ENCODE measurements around the gene SYNE1. TPM values are rescaled to one million over a fixed set of nuclear protein-coding genes. Genes with fewer than 3 reads are reported as not detected.

The SYNE1 gene
- total and polyA plus RNA-seq, 10 of the 15 experiments (the other 5 are each of a cell fraction or from before 2014, with no cell fraction given) = 2.3 to 28.7 (median 14.1) TPM

GRCh38 chr6:152404086-152404857 is 232.9 kb downstream of the SYNE1 start:
- CTCF ChIA-PET = no interaction called here
- in situ Hi-C loops (cut with MboI) (no loop called here), intact Hi-C loops (cut with micrococcal nuclease; ENCODE audit: unreplicated experiment) (no loop called here)
- SMC1A ChIA-PET (ENCODE audit: uncharacterized antibody, unreplicated experiment) = interaction anchor here (0.7 kb wide), 1 partner anchor 66 kb away, joined by 3 read pairs; no protein-coding TSS in a partner anchor
- H3K27me3 ChIP-seq (replicated peaks in 1 of 2; ENCODE audit: control insufficient read depth in 2 of 2, insufficient read depth in 2 of 2, low read length in 1 of 2) = no peaks in the 10 kb centered on the region
- BruUV-seq (replicated peaks) = no TSS peak
- H3K9me3 ChIP-seq (replicated peaks; ENCODE audit: control insufficient read depth, insufficient read depth, low read length) = no peaks in the 10 kb centered on the region
- peak; percentile 68 for ATAC-seq
- POLR2A ChIA-PET = no interaction called here
- TF ChIP-seq TAF1 (IDR thresholded peaks at IDR 0.05; ENCODE audit: borderline replicate concordance, low read depth, low read length) = no peak
- no peak for TF ChIP-seq NR2C2 (IDR thresholded peaks at IDR 0.05; ENCODE audit: borderline replicate concordance, control insufficient read depth, insufficient read length, low read depth)
- no peak for TF ChIP-seq SMAD1 (IDR thresholded peaks at IDR 0.05; ENCODE audit: low read depth, partially characterized antibody)
- no peak for TF ChIP-seq NFIC (IDR thresholded peaks at IDR 0.05; ENCODE audit: low read depth, low read length)
- no peak for TF ChIP-seq BCLAF1 (IDR thresholded peaks at IDR 0.05)
- TF ChIP-seq NFYB (IDR thresholded peaks at IDR 0.05; ENCODE audit: insufficient read depth, low read depth, low read length) = no peak
- TF ChIP-seq EZH2 (IDR thresholded peaks at IDR 0.05; ENCODE audit: borderline replicate concordance, control insufficient read depth, low read depth, low read length) = no peak
- TF ChIP-seq SREBF1 (IDR thresholded peaks at IDR 0.05; ENCODE audit: low read length) = no peak
- TF ChIP-seq USF2 (IDR thresholded peaks at IDR 0.05; ENCODE audit: borderline replicate concordance, low read depth, low read length) = no peak
- TF ChIP-seq, protein P1, sequence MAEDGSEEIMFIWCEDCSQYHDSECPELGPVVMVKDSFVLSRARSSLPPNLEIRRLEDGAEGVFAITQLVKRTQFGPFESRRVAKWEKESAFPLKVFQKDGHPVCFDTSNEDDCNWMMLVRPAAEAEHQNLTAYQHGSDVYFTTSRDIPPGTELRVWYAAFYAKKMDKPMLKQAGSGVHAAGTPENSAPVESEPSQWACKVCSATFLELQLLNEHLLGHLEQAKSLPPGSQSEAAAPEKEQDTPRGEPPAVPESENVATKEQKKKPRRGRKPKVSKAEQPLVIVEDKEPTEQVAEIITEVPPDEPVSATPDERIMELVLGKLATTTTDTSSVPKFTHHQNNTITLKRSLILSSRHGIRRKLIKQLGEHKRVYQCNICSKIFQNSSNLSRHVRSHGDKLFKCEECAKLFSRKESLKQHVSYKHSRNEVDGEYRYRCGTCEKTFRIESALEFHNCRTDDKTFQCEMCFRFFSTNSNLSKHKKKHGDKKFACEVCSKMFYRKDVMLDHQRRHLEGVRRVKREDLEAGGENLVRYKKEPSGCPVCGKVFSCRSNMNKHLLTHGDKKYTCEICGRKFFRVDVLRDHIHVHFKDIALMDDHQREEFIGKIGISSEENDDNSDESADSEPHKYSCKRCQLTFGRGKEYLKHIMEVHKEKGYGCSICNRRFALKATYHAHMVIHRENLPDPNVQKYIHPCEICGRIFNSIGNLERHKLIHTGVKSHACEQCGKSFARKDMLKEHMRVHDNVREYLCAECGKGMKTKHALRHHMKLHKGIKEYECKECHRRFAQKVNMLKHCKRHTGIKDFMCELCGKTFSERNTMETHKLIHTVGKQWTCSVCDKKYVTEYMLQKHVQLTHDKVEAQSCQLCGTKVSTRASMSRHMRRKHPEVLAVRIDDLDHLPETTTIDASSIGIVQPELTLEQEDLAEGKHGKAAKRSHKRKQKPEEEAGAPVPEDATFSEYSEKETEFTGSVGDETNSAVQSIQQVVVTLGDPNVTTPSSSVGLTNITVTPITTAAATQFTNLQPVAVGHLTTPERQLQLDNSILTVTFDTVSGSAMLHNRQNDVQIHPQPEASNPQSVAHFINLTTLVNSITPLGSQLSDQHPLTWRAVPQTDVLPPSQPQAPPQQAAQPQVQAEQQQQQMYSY (CRISPR knock-in tag; IDR thresholded peaks at IDR 0.05) = no peak
- TF ChIP-seq SUZ12 (IDR thresholded peaks at IDR 0.05; ENCODE audit: unreplicated experiment) = no peak
- no peak for TF ChIP-seq KLF5 (IDR thresholded peaks at IDR 0.05; ENCODE audit: partially characterized antibody)
- no peak for TF ChIP-seq STAT1 (conservative IDR thresholded peaks at IDR 0.05)
- WGBS (ENCODE audit: insufficient coverage, insufficient replicate concordance, low lambda C conversion rate, missing lambda C conversion rate) = 13% methylated on average over 6 of the region's 6 CpGs
- H2AFZ ChIP-seq (ENCODE audit: control insufficient read depth, low read depth, low read length) = no peak overlapping the region
- H3K4me1 ChIP-seq (ENCODE audit: control insufficient read depth, insufficient read depth, low read length) = no peaks in the 10 kb centered on the region
- no peak overlapping the region for H3K4me2 ChIP-seq (ENCODE audit: control insufficient read depth, insufficient read depth)
- no peak overlapping the region for H3K9ac ChIP-seq (ENCODE audit: control insufficient read depth, insufficient read depth, low read length)
- H3K79me2 ChIP-seq (ENCODE audit: control insufficient read depth, insufficient read depth, low read length) = no peaks in the 10 kb centered on the region
- H4K20me1 ChIP-seq (ENCODE audit: control insufficient read depth, insufficient read depth) = no peaks in the 10 kb centered on the region
- DNase-seq (ENCODE audit: low read depth, low spot score) = no peak
- RAD21 ChIA-PET (ENCODE audit: unreplicated experiment) = no interaction called here
- H3K4me3 ChIP-seq = no peak overlapping the region
- no peak overlapping the region for H3K27ac ChIP-seq (ENCODE audit: control insufficient read depth, insufficient read depth)
- no peaks in the 10 kb centered on the region for H3K36me3 ChIP-seq (ENCODE audit: control insufficient read depth in 2 of 2, insufficient read depth in 2 of 2, low read length in 1 of 2)
- FAIRE-seq = no peak
